Anterior cingulate cortex (tissue), 58 donors: Measurements from ENCODE around the gene SLC6A1.

ENCODE experiments used
- DNase-seq, 58 donors: peaks; one replicate each; lab custom pipeline; 2025; lab: John Stamatoyannopoulos, UW

The SLC6A1 gene

DNA sequence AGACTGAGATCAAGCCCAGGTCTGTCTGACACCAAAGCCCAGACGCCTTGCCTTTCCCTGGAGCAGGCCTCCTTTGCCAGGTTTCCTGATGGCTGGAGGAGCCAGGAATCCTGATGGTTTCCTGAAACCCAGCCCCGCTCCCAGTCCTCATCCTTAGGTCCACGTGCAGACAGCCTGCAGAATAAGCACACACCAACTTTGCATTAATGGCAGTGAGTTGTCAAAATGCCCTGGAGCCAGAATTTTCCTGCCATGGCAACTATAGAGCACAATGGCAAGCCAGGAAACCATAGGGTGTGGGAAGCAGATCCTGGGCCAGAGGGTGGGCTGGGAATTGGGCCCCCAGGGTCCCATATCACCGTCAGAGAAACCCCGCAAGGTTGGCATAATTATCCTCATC lies 94.3 kb downstream of the SLC6A1 start:
- DNase-seq, result no peak

DNA sequence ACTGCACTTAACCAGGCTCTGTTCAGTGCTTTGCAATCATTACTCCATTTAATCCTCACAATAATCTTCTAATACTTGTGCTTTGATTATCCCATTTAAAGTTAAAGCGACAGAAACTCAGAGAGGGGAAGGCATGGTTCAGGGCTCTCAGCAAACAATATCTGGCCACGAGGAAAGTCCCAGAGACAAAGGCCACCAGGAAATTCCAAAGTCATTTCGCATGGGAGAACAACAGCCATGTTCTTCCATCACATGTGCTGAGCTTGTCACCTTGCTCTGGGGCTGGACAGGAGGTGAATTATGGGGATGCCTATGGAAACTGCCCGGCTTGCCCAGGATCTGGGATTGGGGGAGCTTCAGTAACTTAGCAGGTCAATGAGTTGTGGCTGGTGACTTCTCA lies 95.5 kb downstream of the SLC6A1 start:
- DNase-seq, result no peak

DNA sequence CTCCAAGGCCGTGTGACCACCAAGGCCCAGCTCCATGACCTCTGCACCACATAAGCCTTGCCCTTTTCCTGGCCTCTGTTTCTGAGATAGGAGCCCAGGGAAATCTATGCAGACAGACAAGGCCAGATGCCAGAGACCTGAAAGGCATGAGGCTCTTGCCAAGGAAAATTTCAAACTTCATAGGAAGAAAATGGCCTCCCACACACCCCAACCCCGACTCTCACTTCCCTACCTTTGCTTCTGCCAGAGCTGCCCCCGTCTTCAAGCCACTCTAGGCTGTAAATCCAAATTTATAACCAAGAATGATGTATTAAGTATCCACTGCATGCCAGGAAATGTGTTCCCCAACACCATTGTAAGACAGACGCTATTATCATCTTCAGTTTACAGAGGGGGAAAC lies 96.3 kb downstream of the SLC6A1 start:
- DNase-seq, result no peak
